ENCODE results near the gene INPP5J.

GRCh38 chr22:31095637-31096249, 27.0 kb upstream of the INPP5J start:
- TF ChIP-seq POLR2A (IDR thresholded peaks at IDR 0.05): no peak
- TF ChIP-seq CTCF (IDR thresholded peaks at IDR 0.05): no peak

Data from esophagus squamous epithelium (tissue), 4 donors.